Measurements from ENCODE around the gene PA2G4. TPM values are rescaled to one million over a fixed set of nuclear protein-coding genes. Genes with fewer than 3 reads are reported as not detected.
A peak's percentile ranks its signal among the peaks of the same experiment; 100 is the strongest.

The PA2G4 gene
- total RNA-seq, 3 donors from 2014 or later = 94.4 to 134 (median 116) TPM

- no peak for DNase-seq (ENCODE audit: low spot score in 2 of 2)
- H3K9me3 ChIP-seq = no peaks in the 10 kb centered on the region
- intact Hi-C loops (cut with DNase I; ENCODE audit: low total_unique reads) = no loop called here
- H3K4me1 ChIP-seq = peaks cover 0 to 10% of the 10 kb centered on the region in 2 donors
- H3K27ac ChIP-seq = no peak overlapping the region
- H3K36me3 ChIP-seq = no peaks in the 10 kb centered on the region
- no peaks in the 10 kb centered on the region for H3K27me3 ChIP-seq
- H3K4me3 ChIP-seq = no peak overlapping the region
- TF ChIP-seq POLR2AphosphoS5 (IDR thresholded peaks at IDR 0.05) (no peak), CTCF (IDR thresholded peaks at IDR 0.05) (no peak), POLR2A (IDR thresholded peaks at IDR 0.05) (no peak)
Measured at GRCh38 chr12:56102683-56103065, 1.7 kb upstream of the PA2G4 start.

GRCh38 chr12:56103066-56103711 lies 1.2 kb upstream of the PA2G4 start:
- Histone ChIP-seq H3K4me1 (peaks cover 0 to 10% of the 10 kb centered on the region in 2 donors), H3K9me3 (no peaks in the 10 kb centered on the region), H3K27ac (peak overlapping the region; percentile 88 to 94), H3K36me3 (no peaks in the 10 kb centered on the region), H3K4me3 (peak overlapping the region; percentile 71 to 79 (median 73)), H3K27me3 (no peaks in the 10 kb centered on the region)
- no peak for TF ChIP-seq CTCF (IDR thresholded peaks at IDR 0.05)
- no peak for TF ChIP-seq POLR2A (IDR thresholded peaks at IDR 0.05)
- no peak for TF ChIP-seq POLR2AphosphoS5 (IDR thresholded peaks at IDR 0.05)
- intact Hi-C loops (cut with DNase I; ENCODE audit: low total_unique reads) = no loop called here
- no peak for DNase-seq (ENCODE audit: low spot score in 2 of 2)

- Histone ChIP-seq H3K9me3 (no peaks in the 10 kb centered on the region), H3K36me3 (no peaks in the 10 kb centered on the region), H3K4me1 (peaks cover 0 to 10% of the 10 kb centered on the region in 2 donors), H3K27ac (peak overlapping the region; percentile 88 to 94), H3K27me3 (no peaks in the 10 kb centered on the region), H3K4me3 (peak overlapping the region; percentile 71 to 79 (median 73))
- TF ChIP-seq POLR2AphosphoS5 (IDR thresholded peaks at IDR 0.05) (no peak), POLR2A (IDR thresholded peaks at IDR 0.05) (no peak), CTCF (IDR thresholded peaks at IDR 0.05) (no peak)
- DNase-seq (ENCODE audit: low spot score in 2 of 2) = no peak
- intact Hi-C loops (cut with DNase I; ENCODE audit: low total_unique reads) = no loop called here
Measured at GRCh38 chr12:56103823-56104108, 593 bp upstream of the PA2G4 start.

GRCh38 chr12:56104815-56105608 lies 653 bp downstream of the PA2G4 start:
- TF ChIP-seq POLR2A (IDR thresholded peaks at IDR 0.05) (no peak), CTCF (IDR thresholded peaks at IDR 0.05) (no peak), POLR2AphosphoS5 (IDR thresholded peaks at IDR 0.05) (no peak)
- H3K9me3 ChIP-seq = no peaks in the 10 kb centered on the region
- peak overlapping the region; percentile 71 to 79 (median 73) for H3K4me3 ChIP-seq
- no peaks in the 10 kb centered on the region for H3K36me3 ChIP-seq
- intact Hi-C loops (cut with DNase I; ENCODE audit: low total_unique reads) = no loop called here
- no peak for DNase-seq (ENCODE audit: low spot score in 2 of 2)
- peak overlapping the region; percentile 88 to 94 for H3K27ac ChIP-seq
- H3K27me3 ChIP-seq = no peaks in the 10 kb centered on the region
- peaks cover 0 to 10% of the 10 kb centered on the region in 2 donors for H3K4me1 ChIP-seq

- H3K9me3 ChIP-seq = no peaks in the 10 kb centered on the region
- H3K4me1 ChIP-seq = peaks cover 0 to 10% of the 10 kb centered on the region in 2 donors
- H3K4me3 ChIP-seq = peak overlapping the region; percentile 71 to 79 (median 73)
- peak overlapping the region in 1 of 2 donors; percentile 88 for H3K27ac ChIP-seq
- intact Hi-C loops (cut with DNase I; ENCODE audit: low total_unique reads) = no loop called here
- no peaks in the 10 kb centered on the region for H3K27me3 ChIP-seq
- TF ChIP-seq CTCF (IDR thresholded peaks at IDR 0.05) = no peak
- TF ChIP-seq POLR2AphosphoS5 (IDR thresholded peaks at IDR 0.05) = no peak
- TF ChIP-seq POLR2A (IDR thresholded peaks at IDR 0.05) = no peak
- no peak for DNase-seq (ENCODE audit: low spot score in 2 of 2)
- H3K36me3 ChIP-seq = peaks cover 3% of the 10 kb centered on the region
Measured at GRCh38 chr12:56105609-56105902, 1.2 kb downstream of the PA2G4 start.
